ENCODE measurements around the gene TGIF2.

DNA sequence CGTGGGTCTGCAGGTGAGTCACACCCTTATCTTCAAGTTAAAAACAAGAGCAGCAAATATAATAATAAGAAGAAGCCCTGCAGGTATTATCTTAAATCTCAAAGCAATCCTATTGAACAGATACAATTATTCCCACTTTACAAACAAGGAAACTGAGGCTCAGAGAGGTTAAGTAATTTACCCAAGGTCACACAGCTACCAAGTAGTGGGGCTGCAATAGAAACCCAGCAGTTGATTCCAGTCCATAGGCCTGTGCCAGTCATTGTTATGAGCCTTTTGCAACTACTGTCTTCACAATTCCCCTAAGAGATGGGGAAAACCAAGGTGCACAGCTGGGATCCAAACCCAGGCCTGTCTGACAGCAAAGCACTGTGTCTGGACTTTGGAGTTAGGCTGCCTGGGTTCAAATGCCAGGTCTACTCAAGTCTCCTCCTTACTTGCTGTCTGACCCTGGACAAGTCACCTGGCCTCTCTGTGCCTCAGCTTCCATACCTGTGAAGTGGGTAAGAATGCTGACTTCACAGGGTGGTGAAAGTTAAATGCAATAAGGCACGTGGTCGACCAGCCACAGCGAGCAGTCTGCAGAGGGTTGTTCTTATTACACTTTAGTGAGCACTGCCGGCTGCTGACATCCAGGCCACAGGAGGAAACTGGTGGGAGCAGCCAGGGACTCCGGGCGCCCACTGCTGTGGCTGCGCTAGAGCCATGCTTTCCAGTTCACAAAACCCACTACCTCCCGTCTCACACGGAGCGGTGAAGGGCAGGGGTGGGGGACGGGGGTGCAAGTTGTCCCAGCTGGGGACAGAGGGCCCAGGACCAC lies 26.0 kb upstream of the TGIF2 start:
- no peak for TF ChIP-seq CTCF (IDR thresholded peaks at IDR 0.05; ENCODE audit: low read depth, low read length)
- no peak for TF ChIP-seq EZH2phosphoT487 (IDR thresholded peaks at IDR 0.05; ENCODE audit: low read depth)
